ENCODE measurements around the gene MYO3B.

The MYO3B gene

GRCh38 chr2:170484552-170484951 lies 306.6 kb downstream of the MYO3B start:
- no peak for DNase-seq (ENCODE audit: low spot score)
- no peak for TF ChIP-seq CTCF (IDR thresholded peaks at IDR 0.05; ENCODE audit: borderline replicate concordance, control extremely low read depth, extremely low read depth, insufficient read depth, missing control alignments)
- in situ Hi-C loops (cut with MboI; ENCODE audit: low sequenced_read_pairs, unreplicated experiment): no loop called here

GRCh38 chr2:170485254-170486026 lies 307.5 kb downstream of the MYO3B start:
- TF ChIP-seq CTCF (IDR thresholded peaks at IDR 0.05; ENCODE audit: borderline replicate concordance, control extremely low read depth, extremely low read depth, insufficient read depth, missing control alignments): no peak
- no peak for DNase-seq (ENCODE audit: low spot score)
- in situ Hi-C loops (cut with MboI; ENCODE audit: low sequenced_read_pairs, unreplicated experiment): no loop called here

- DNase-seq (ENCODE audit: low spot score): no peak
- TF ChIP-seq CTCF (IDR thresholded peaks at IDR 0.05; ENCODE audit: borderline replicate concordance, control extremely low read depth, extremely low read depth, insufficient read depth, missing control alignments): no peak
- in situ Hi-C loops (cut with MboI; ENCODE audit: low sequenced_read_pairs, unreplicated experiment): no loop called here
Observed at GRCh38 chr2:170486730-170487129, 308.8 kb downstream of the MYO3B start.

GRCh38 chr2:170488807-170489206 lies 310.9 kb downstream of the MYO3B start:
- no peak for TF ChIP-seq CTCF (IDR thresholded peaks at IDR 0.05; ENCODE audit: borderline replicate concordance, control extremely low read depth, extremely low read depth, insufficient read depth, missing control alignments)
- in situ Hi-C loops (cut with MboI; ENCODE audit: low sequenced_read_pairs, unreplicated experiment): no loop called here
- no peak for DNase-seq (ENCODE audit: low spot score)

- no peak for DNase-seq (ENCODE audit: low spot score)
- TF ChIP-seq CTCF (IDR thresholded peaks at IDR 0.05; ENCODE audit: borderline replicate concordance, control extremely low read depth, extremely low read depth, insufficient read depth, missing control alignments): no peak
- in situ Hi-C loops (cut with MboI; ENCODE audit: low sequenced_read_pairs, unreplicated experiment): no loop called here
Observed at GRCh38 chr2:170492010-170492409, 314.1 kb downstream of the MYO3B start.

GRCh38 chr2:170493426-170494097 lies 315.6 kb downstream of the MYO3B start:
- in situ Hi-C loops (cut with MboI; ENCODE audit: low sequenced_read_pairs, unreplicated experiment): no loop called here
- TF ChIP-seq CTCF (IDR thresholded peaks at IDR 0.05; ENCODE audit: borderline replicate concordance, control extremely low read depth, extremely low read depth, insufficient read depth, missing control alignments): no peak
- DNase-seq (ENCODE audit: low spot score): no peak
